Activated T-helper 1 cell treated with anti-CD3 and anti-CD28 coated beads, Interleukin-12 subunit alpha, Interleukin-12 subunit beta, Interleukin-2, Interleukin-4 antibody, amounts not matched to agents 30 ng/mL and 10 ng/mL and 1 ng/mL, durations not matched to agents 14 hours and 24 hours and 36 hours (primary cell): ENCODE data around the gene IDI2. TPM values are rescaled to one million over a fixed set of nuclear protein-coding genes. Genes with fewer than 3 reads are reported as not detected.

Source experiments
- DNase-seq: peaks from one replicate; pipeline ENCODE4 v3.0.0; 2021; ENCODE audit warnings: low spot score
- H3K27ac Mint-ChIP-seq: one replicate; pipeline ENCODE4 v1.8.0; 2021; ENCODE audit warnings: mild to moderate bottlenecking, mixed read lengths
- H3K27me3 Mint-ChIP-seq: one replicate; pipeline ENCODE4 v1.8.0; 2022; ENCODE audit warnings: mild to moderate bottlenecking, moderate library complexity, mixed read lengths; ENCODE audit not compliant: insufficient read depth
- H3K36me3 Mint-ChIP-seq: one replicate; pipeline ENCODE4 v1.8.0; 2021; ENCODE audit warnings: low read depth, mixed read lengths
- H3K4me1 Mint-ChIP-seq: one replicate; pipeline ENCODE4 v1.8.0; 2021; ENCODE audit warnings: low read depth, mixed read lengths
- H3K4me3 Mint-ChIP-seq: one replicate; pipeline ENCODE4 v1.8.0; 2021; ENCODE audit warnings: mild to moderate bottlenecking, moderate library complexity, mixed read lengths
- H3K9me3 Mint-ChIP-seq: one replicate; pipeline ENCODE4 v1.8.0; 2021; ENCODE audit warnings: mixed read lengths
- intact Hi-C: fragments of 100-400 bp; cut with micrococcal nuclease; formaldehyde crosslinking; loops from one replicate; pipeline ENCODE4 v1.15.1; 2024
- total RNA-seq: library from RNA; stranded (reverse); gene quantifications from 2 replicates; pipeline ENCODE4 v1.2.3, GENCODE V29; 2022

IDI2 gene
- total RNA-seq, 1 donor from 2014 or later: not detected

DNA sequence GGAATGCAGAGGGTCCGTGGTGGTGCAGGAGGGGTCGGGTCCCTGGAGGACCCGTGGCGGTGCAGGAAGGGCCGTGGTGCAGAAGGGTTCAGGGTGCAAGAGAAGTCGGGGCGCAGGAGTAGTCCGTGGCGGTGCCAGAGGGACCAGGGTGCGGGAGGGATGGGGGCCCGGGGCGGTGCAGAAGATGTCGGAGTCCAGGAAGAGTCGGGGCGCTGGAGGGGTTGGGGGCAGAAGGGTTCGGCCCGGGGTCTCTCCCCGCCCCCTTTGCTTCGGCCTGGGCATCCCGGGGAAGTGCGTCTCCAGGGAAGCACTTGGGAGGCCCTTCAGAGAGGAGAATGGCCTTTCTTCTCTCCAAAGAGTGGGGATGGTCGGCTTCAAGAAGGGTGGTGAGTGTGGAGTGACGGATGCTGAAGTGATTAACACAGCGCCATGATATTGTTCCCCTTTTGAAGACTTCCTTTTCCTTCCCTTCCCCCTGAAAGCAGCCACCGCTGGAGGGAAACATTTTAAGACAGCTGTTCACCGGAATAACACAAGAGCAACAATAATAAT lies 31.5 kb upstream of the IDI2 start:
- H3K9me3 Mint-ChIP-seq: no peaks in the 10 kb centered on the region
- peak overlapping the region; percentile 90 for H3K27ac Mint-ChIP-seq
- H3K36me3 Mint-ChIP-seq: peaks cover 28% of the 10 kb centered on the region
- intact Hi-C loops: loop anchor here (2.0 kb wide), 1 partner anchor 68 kb away; the partner anchor contains the start of gene GTPBP4
- peaks cover 79% of the 10 kb centered on the region for H3K4me1 Mint-ChIP-seq
- H3K27me3 Mint-ChIP-seq: no peaks in the 10 kb centered on the region
- DNase-seq: no peak
- H3K4me3 Mint-ChIP-seq: peak overlapping the region; percentile 97

DNA sequence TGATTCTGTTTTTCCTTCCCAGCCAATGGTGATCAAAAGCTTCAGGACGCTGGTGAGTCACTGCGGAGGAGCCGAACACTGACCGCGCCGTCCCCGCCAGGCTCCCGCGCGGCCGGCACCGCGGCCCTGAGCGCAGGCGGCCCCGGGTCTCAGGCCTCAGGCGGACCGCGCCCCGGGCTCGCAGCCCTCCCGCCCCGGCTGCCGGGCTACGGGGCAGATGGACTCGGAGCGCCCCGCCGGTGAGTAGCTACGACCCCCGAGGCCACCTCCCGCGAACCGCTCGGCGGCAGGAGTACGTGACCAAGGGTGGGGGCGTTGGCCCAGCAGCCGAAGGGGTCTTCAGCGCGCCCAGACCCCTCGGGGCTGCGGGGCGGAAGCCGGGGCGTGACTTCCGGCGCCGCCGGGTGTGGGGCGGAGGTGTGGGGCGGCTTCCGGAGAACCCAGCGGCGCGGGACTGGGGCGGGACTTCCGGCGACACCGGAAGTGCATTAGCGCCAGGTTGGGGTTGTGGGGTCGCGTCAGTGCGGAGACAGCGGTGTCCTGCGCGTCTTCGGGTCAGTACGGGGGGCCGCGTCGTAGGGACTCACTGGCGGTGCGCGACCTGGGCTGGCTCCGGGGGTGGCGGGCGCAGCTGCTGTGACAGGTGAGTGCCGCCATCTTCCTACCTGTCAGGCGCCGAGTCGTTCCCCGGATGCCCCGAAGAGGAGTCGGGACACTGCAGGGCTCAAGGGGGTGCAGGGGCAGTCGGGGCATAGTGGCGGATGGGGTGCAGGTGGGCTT lies 30.9 kb upstream of the IDI2 start, which contains the start of gene WDR37:
Gene WDR37 (plus strand): TSS at position 60 of the 780 bp plus-strand sequence. CDS start 15,771 bp downstream, outside the sequence.
- Mint-ChIP-seq H3K36me3 (peaks cover 31% of the 10 kb centered on the region), H3K4me1 (peaks cover 78% of the 10 kb centered on the region), H3K27ac (peak within 1 kb of the TSS; percentile 91), H3K9me3 (no peaks in the 10 kb centered on the region), H3K4me3 (peak within 1 kb of the TSS; percentile 97), H3K27me3 (no peaks in the 10 kb centered on the region)
- peak; percentile 84 for DNase-seq
- intact Hi-C loops: loop anchor here (1.0 to 2.0 kb wide), 4 partner anchors 8 to 125 kb away; partner anchors contain the start of genes GTPBP4 and LARP4B

DNA sequence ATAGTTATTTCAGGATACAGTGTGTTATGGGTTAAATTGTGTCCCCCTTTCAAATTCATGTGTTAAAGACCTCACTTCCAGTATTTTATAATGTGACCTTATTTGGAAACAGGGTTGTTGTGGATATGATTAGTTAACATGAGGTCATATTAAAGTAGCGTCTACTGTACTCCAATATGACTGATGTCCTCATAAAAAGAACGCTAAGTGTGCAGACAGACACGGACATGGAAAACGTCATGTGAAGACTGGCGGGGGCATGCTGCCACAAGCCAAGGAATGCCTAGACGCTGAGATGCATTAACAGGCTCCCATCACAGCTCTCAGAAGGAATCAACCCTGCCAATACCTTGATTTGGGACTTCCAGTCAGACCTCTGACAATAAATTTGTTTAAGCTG lies 29.0 kb upstream of the IDI2 start:
- no peak for DNase-seq
- Mint-ChIP-seq H3K27me3 (no peaks in the 10 kb centered on the region), H3K27ac (peak overlapping the region; percentile 40), H3K4me1 (peaks cover 78% of the 10 kb centered on the region), H3K4me3 (peak overlapping the region; percentile 97), H3K36me3 (peaks cover 35% of the 10 kb centered on the region), H3K9me3 (no peaks in the 10 kb centered on the region)
- intact Hi-C loops: no loop called here

DNA sequence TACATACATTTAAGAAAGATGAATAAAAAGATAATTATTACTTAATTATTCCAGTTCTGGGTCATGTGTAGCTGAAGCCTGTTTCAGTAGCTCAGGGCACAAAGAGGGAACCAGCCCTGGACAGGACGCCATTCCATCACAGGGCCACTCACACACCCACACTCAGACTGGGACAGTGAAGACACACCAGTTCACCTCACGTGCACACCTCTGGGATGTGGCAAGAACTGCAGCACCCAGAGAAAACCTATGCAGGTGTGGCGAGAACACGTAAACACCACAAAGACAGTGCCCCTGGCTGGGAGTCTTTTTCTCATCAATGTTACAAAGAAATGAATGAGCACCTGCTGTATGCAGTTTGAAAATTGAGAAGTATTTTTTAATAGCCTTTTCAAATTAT lies 24.9 kb upstream of the IDI2 start:
- Mint-ChIP-seq H3K9me3 (no peaks in the 10 kb centered on the region), H3K27ac (peak overlapping the region; percentile 99), H3K27me3 (no peaks in the 10 kb centered on the region), H3K36me3 (peaks cover 40% of the 10 kb centered on the region), H3K4me1 (peaks cover 68% of the 10 kb centered on the region), H3K4me3 (peak overlapping the region; percentile 96)
- peak; percentile 24 for DNase-seq
- intact Hi-C loops: no loop called here

DNA sequence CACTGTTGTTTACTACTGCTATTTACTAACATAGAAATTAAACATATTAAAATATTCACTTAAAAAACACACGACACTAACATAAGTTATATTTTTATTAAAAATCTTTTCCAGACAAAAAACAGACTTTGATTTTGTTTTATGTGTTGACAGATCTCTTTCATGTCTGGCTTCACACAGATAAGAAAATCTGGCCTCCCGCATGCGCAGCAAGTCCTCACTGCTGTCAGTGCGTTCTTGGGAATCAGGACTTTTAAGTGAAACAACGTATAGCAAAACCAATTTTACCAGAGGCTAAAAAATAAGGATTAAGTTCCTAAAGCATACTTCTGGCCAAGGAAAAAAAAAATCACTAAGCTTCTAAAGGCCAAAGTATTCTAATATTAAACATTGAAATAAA lies 24.5 kb upstream of the IDI2 start:
- peak overlapping the region; percentile 99 for H3K27ac Mint-ChIP-seq
- DNase-seq: no peak
- no peaks in the 10 kb centered on the region for H3K27me3 Mint-ChIP-seq
- peaks cover 42% of the 10 kb centered on the region for H3K36me3 Mint-ChIP-seq
- H3K4me3 Mint-ChIP-seq: peak overlapping the region; percentile 96
- intact Hi-C loops: no loop called here
- H3K9me3 Mint-ChIP-seq: no peaks in the 10 kb centered on the region
- H3K4me1 Mint-ChIP-seq: peaks cover 68% of the 10 kb centered on the region

DNA sequence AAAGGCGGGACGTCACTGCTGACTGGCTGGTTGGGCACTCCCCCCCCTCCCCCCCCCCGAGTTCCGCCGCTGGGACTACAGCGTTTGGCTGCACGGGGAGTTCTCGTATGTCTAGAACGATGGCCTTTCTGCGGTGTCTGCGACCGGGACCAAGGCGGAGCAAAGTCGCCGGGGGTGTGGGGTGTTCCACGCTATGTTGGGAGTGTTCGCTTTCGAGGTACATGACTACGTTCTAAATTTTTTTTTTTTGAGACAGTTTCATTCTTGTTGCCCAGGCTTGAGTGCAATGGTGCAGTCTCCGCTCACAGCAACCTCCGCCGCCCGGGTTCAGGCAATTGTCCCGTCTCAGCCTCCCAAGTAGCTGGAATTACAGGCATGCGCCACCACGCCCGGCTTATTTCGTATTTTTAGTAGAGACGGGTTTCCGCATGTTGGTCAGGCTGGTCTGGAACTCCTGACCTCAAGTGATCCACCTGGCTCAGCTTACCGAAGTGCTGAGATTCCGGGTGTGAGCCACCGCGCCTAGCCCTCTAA lies 23.8 kb upstream of the IDI2 start:
- no peak for DNase-seq
- intact Hi-C loops: loop anchor here (1.0 kb wide), 3 partner anchors 39 to 118 kb away; partner anchors contain the start of genes GTPBP4 and LARP4B
- Mint-ChIP-seq H3K27ac (peak overlapping the region; percentile 99), H3K4me3 (peak overlapping the region; percentile 96), H3K36me3 (peaks cover 45% of the 10 kb centered on the region), H3K4me1 (peaks cover 68% of the 10 kb centered on the region), H3K9me3 (no peaks in the 10 kb centered on the region), H3K27me3 (no peaks in the 10 kb centered on the region)

DNA sequence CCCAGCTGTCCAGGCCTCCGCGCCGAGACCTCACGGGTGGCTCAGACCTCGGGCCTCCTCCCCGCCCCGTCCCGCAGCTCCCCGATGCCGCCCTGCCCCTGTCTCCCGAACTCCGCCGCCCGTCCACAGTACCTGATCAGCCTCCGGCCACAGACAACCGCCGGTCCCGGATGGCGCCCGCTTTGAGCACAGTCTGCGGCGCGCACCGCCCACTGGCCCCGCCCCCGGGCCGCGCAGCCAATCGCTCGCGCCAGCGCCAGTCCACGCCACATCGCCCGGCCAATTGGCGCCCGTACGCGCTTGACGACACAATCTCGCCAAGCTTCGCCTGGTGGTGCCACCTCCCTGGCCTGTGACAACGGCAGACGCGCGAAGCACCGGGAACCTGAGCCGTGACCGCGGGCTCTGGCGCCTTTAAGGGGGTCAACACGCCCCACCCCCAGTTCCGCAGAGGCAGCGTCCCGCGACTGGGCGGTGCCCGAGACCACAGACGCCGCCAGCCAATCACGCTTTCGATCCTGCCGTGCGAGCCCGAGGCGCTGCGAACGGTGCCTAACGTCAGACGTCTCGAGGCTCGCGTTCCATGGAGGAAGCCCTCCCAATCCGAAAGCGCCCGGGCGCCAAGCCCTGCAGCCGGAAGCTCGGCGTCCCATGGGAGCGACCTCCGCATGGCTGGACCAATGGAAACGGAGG lies 23.2 kb upstream of the IDI2 start, which contains the start of gene IDI1:
Gene IDI1 (minus strand): TSS at position 388 of the 693 bp plus-strand sequence. CDS start 116 bp downstream, at position 272.
- Mint-ChIP-seq H3K27ac (peak within 1 kb of the TSS; percentile 99), H3K9me3 (no peaks in the 10 kb centered on the region), H3K27me3 (no peaks in the 10 kb centered on the region), H3K4me3 (peak within 1 kb of the TSS; percentile 96), H3K36me3 (peaks cover 48% of the 10 kb centered on the region), H3K4me1 (peaks cover 68% of the 10 kb centered on the region)
- peak; percentile 97 for DNase-seq
- intact Hi-C loops: loop anchor here (1.0 kb wide), 4 partner anchors 7 to 118 kb away; partner anchors contain the start of genes GTPBP4, LARP4B and WDR37

DNA sequence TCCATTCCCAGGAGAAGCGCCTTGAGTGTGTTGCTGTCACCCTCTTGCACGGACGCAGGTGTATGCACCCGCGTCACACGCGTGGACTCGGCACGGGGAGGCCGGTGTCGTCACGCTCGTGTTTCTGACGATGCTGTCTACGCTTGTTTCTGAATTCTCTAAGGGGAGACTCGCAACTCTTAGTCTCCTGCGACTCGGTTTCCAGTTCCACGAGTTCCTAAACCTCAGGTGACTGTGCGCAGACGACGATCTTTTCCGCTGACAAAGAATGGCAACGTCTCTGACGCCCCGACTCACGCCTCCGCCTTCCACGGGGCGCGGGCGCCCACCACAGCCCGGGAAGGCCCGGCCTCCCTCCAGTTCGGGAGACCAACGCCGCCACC lies 22.7 kb upstream of the IDI2 start:
- H3K36me3 Mint-ChIP-seq: peaks cover 47% of the 10 kb centered on the region
- H3K4me1 Mint-ChIP-seq: peaks cover 68% of the 10 kb centered on the region
- H3K27me3 Mint-ChIP-seq: no peaks in the 10 kb centered on the region
- peak overlapping the region; percentile 96 for H3K4me3 Mint-ChIP-seq
- DNase-seq: peak; percentile 54
- intact Hi-C loops: loop anchor here (1.0 kb wide), 1 partner anchor 8 kb away; the partner anchor contains the start of gene WDR37
- no peaks in the 10 kb centered on the region for H3K9me3 Mint-ChIP-seq
- peak overlapping the region; percentile 99 for H3K27ac Mint-ChIP-seq

DNA sequence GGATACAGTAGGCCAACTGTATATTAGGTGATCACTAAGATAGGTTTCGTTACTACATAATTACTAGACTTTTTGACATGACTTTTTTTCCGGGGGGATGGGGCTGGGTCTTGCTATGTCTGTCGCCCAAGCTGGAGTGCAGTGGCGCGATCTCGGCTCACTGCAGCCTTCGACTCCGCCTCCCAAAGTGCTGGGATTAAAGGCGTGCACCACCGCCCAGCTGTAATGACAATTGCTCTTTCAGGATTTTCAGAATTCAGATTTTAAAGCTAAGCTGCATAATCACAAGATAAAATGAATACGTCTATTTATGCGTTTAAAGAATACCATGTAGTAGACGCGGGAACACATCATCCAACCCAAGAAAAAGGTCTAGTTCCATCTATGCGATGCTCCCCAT lies 22.3 kb upstream of the IDI2 start:
- intact Hi-C loops: loop anchor here (1.0 kb wide), 1 partner anchor 8 kb away; the partner anchor contains the start of gene WDR37
- H3K27ac Mint-ChIP-seq: peak overlapping the region; percentile 99
- peak overlapping the region; percentile 96 for H3K4me3 Mint-ChIP-seq
- H3K4me1 Mint-ChIP-seq: peaks cover 71% of the 10 kb centered on the region
- H3K27me3 Mint-ChIP-seq: no peaks in the 10 kb centered on the region
- peaks cover 48% of the 10 kb centered on the region for H3K36me3 Mint-ChIP-seq
- no peaks in the 10 kb centered on the region for H3K9me3 Mint-ChIP-seq
- DNase-seq: no peak

DNA sequence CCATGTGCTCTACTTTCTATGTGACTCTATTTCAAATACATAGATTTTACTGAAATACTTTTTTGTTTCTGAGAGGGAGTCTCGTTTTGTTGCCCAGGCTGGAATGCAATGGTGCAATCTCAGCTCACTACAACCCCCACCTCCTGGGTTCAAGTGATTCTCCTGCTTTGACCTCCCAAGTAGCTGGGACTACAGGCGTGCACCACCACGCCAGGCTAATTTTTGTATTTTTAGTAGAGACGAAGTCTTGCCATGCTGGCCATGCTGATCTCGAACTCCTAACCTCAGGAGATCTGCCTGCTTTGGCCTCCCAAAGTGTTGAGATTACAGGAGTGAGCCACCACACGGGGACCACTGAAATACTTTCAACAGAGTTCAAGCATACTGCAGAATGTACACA lies 19.8 kb upstream of the IDI2 start:
- peaks cover 49% of the 10 kb centered on the region for H3K4me1 Mint-ChIP-seq
- DNase-seq: no peak
- peak overlapping the region; percentile 85 for H3K4me3 Mint-ChIP-seq
- no peaks in the 10 kb centered on the region for H3K27me3 Mint-ChIP-seq
- peak overlapping the region; percentile 96 for H3K27ac Mint-ChIP-seq
- intact Hi-C loops: no loop called here
- peaks cover 41% of the 10 kb centered on the region for H3K36me3 Mint-ChIP-seq
- no peaks in the 10 kb centered on the region for H3K9me3 Mint-ChIP-seq

DNA sequence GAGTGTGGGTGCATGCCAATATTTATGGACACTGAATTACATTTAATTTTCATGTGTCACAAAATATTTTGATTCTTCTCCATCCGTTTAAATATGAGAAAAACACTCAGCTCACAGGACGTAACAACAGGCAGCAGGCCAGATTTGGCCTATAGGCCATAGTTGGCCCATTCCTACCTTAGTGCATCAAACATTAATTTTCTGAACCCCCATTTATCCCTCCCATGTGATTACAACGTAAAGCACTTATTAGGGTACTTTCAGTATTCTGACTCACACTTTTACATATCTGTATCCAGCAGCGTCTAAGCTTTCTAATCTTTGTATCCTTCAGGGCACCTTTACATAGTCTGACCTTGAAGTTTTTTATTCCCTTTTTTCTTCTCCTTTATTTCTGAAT lies 19.3 kb upstream of the IDI2 start:
- H3K9me3 Mint-ChIP-seq: no peaks in the 10 kb centered on the region
- peaks cover 49% of the 10 kb centered on the region for H3K4me1 Mint-ChIP-seq
- no peak for DNase-seq
- H3K27ac Mint-ChIP-seq: peak overlapping the region; percentile 96
- H3K4me3 Mint-ChIP-seq: peak overlapping the region; percentile 85
- H3K27me3 Mint-ChIP-seq: no peaks in the 10 kb centered on the region
- intact Hi-C loops: no loop called here
- peaks cover 43% of the 10 kb centered on the region for H3K36me3 Mint-ChIP-seq

DNA sequence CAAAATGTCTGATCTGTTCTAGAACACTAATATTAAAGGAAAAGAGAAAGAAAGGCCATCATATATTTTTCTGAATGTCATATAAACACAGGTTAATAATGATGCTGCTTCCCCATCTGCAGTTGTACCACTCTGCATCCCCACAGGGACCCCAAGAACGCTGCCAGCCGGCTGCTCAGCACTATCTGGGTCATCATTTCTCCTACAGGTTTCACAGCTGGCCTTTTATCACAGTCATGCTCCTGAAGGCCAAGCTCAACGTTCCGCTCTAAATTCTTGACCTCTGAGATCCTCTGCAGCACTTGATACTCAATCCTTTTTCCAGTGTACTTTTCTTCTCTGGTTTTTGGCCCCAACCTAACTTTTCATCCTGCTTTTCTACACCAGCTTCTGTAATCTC lies 18.5 kb upstream of the IDI2 start:
- peak overlapping the region; percentile 96 for H3K27ac Mint-ChIP-seq
- DNase-seq: no peak
- no peaks in the 10 kb centered on the region for H3K9me3 Mint-ChIP-seq
- no peaks in the 10 kb centered on the region for H3K27me3 Mint-ChIP-seq
- H3K4me3 Mint-ChIP-seq: peak overlapping the region; percentile 85
- H3K36me3 Mint-ChIP-seq: peaks cover 43% of the 10 kb centered on the region
- intact Hi-C loops: no loop called here
- peaks cover 49% of the 10 kb centered on the region for H3K4me1 Mint-ChIP-seq
